Activated CD4-positive, alpha-beta T cell treated with anti-CD3 and anti-CD28 coated beads, Interleukin-2, Interleukin-6, amounts not matched to agents 100 ng/mL and 50 ng/mL, durations not matched to agents 16 hours and 8 hours (primary cell): Measurements from ENCODE around the gene CADM1.

Source experiments
- DNase-seq: peaks from one replicate; pipeline ENCODE4 v3.0.0-alpha.2; 2020

Gene CADM1

GRCh38 chr11:115306689-115307088 lies 197.5 kb downstream of the CADM1 start:
- DNase-seq = no peak

- no peak for DNase-seq
These were observed 199.3 kb downstream of the CADM1 start for GRCh38 chr11:115304774-115305472.

GRCh38 chr11:115303929-115304531 lies 200.2 kb downstream of the CADM1 start:
- DNase-seq = no peak

GRCh38 chr11:115302946-115303703 lies 201.1 kb downstream of the CADM1 start:
- DNase-seq = no peak

- no peak for DNase-seq
These were observed 203.4 kb downstream of the CADM1 start for GRCh38 chr11:115300660-115301428.

GRCh38 chr11:115298300-115299012 lies 205.8 kb downstream of the CADM1 start:
- DNase-seq = no peak

- DNase-seq = no peak
These were observed 206.9 kb downstream of the CADM1 start for GRCh38 chr11:115297330-115297729.

GRCh38 chr11:115291325-115291724 lies 212.9 kb downstream of the CADM1 start:
- DNase-seq = no peak

- no peak for DNase-seq
These were observed 213.3 kb downstream of the CADM1 start for GRCh38 chr11:115290893-115291292.

GRCh38 chr11:115290479-115290878 lies 213.7 kb downstream of the CADM1 start:
- no peak for DNase-seq

GRCh38 chr11:115287266-115287665 lies 216.9 kb downstream of the CADM1 start:
- no peak for DNase-seq

- DNase-seq = no peak
These were observed 217.6 kb downstream of the CADM1 start for GRCh38 chr11:115286614-115287013.

- DNase-seq = no peak
These were observed 219.4 kb downstream of the CADM1 start for GRCh38 chr11:115284773-115285172.

GRCh38 chr11:115282923-115283322 lies 221.3 kb downstream of the CADM1 start:
- DNase-seq = no peak

GRCh38 chr11:115280775-115281174 lies 223.4 kb downstream of the CADM1 start:
- DNase-seq = no peak

- DNase-seq = no peak
These were observed 224.1 kb downstream of the CADM1 start for GRCh38 chr11:115279813-115280761.

- no peak for DNase-seq
These were observed 227.4 kb downstream of the CADM1 start for GRCh38 chr11:115276799-115277198.

GRCh38 chr11:115276191-115276590 lies 228.0 kb downstream of the CADM1 start:
- no peak for DNase-seq

- no peak for DNase-seq
These were observed 229.2 kb downstream of the CADM1 start for GRCh38 chr11:115275045-115275444.

GRCh38 chr11:115272925-115273324 lies 231.3 kb downstream of the CADM1 start:
- no peak for DNase-seq

GRCh38 chr11:115271643-115272042 lies 232.6 kb downstream of the CADM1 start:
- DNase-seq = no peak
